IMR-90 (cell line): Measurements from ENCODE around the gene TGM4. TPM values are rescaled to one million over a fixed set of nuclear protein-coding genes. Genes with fewer than 3 reads are reported as not detected.

Experiments
- ATAC-seq: fragments of 200-7000 bp; cut with Tn5 transposase; 2 replicates; pipeline ENCODE4 v1.9.1; 2020; ENCODE audit warnings: low read depth, mild to moderate bottlenecking, moderate library complexity
- BruUV-seq: library from RNA; stranded (reverse); fragments of 400-500 nt; replicated peaks from 2 replicates; lab custom pipeline; 2021; lab: Mats Ljungman, UMichigan
- CTCF ChIA-PET: fragments of 300-600 bp; formaldehyde crosslinking; extraction: SDS; loops from one replicate; lab custom pipeline; 2021; ENCODE audit warnings: antibody characterized with exemption; lab: Yijun Ruan, JAX
- POLR2A ChIA-PET: fragments of 300-600 bp; sonication (Branson Sonifier 250); formaldehyde crosslinking; loops from one replicate; lab custom pipeline; 2022; ENCODE audit warnings: antibody characterized with exemption; ENCODE audit not compliant: unreplicated experiment; lab: Charles Lee
- DNase-seq: peaks from one replicate; pipeline ENCODE4 v3.0.0; 2013
- H2AFZ ChIP-seq: replicated peaks from 2 replicates; pipeline ENCODE3; 2013; ENCODE audit warnings: low read length, mild to moderate bottlenecking; ENCODE audit not compliant: poor library complexity
- H2AK5ac ChIP-seq: 2 replicates; pipeline ENCODE4 v1.6.1; 2013; ENCODE audit warnings: low read depth, low read length, inconsistent platforms
- H2AK9ac ChIP-seq: replicated peaks from 2 replicates; pipeline ENCODE3; 2013; ENCODE audit warnings: mild to moderate bottlenecking, low read depth, low read length, moderate library complexity; ENCODE audit not compliant: poor library complexity
- H2BK120ac ChIP-seq: 2 replicates; pipeline ENCODE4 v1.6.1; 2013; ENCODE audit warnings: low read depth, low read length, inconsistent platforms
- H2BK15ac ChIP-seq: 3 replicates; pipeline ENCODE4 v1.6.1; 2013; ENCODE audit warnings: low read depth, low read length, inconsistent platforms
- H2BK20ac ChIP-seq: 2 replicates; pipeline ENCODE4 v1.6.1; 2013; ENCODE audit warnings: low read depth, mild to moderate bottlenecking, inconsistent platforms, low read length, moderate library complexity
- H2BK5ac ChIP-seq: 2 replicates; pipeline ENCODE4 v1.6.1; 2013; ENCODE audit warnings: mild to moderate bottlenecking, low read depth, low read length, inconsistent platforms; ENCODE audit not compliant: poor library complexity, severe bottlenecking
- H3K14ac ChIP-seq: replicated peaks from 2 replicates; pipeline ENCODE4 v1.6.1; 2013; ENCODE audit warnings: low read depth, low read length, inconsistent platforms
- H3K18ac ChIP-seq: 2 replicates; pipeline ENCODE4 v1.6.1; 2013; ENCODE audit warnings: low read depth, low read length, control low read depth
- H3K23ac ChIP-seq: 2 replicates; pipeline ENCODE4 v1.6.1; 2013; ENCODE audit warnings: low read depth, low read length, inconsistent platforms
- H3K27ac ChIP-seq: 2 replicates; pipeline ENCODE4 v1.5.1; 2013; ENCODE audit warnings: mild to moderate bottlenecking, control low read depth, low read length; ENCODE audit not compliant: insufficient read depth
- H3K27me3 ChIP-seq: 2 replicates; pipeline ENCODE4 v1.6.1; 2013; ENCODE audit warnings: low read length; ENCODE audit not compliant: control insufficient read depth, insufficient read depth
- H3K36me3 ChIP-seq: 2 replicates; pipeline ENCODE4 v1.6.1; 2013; ENCODE audit warnings: low read length, mixed read lengths; ENCODE audit not compliant: control insufficient read depth, insufficient read depth
- H3K4ac ChIP-seq: 2 replicates; pipeline ENCODE4 v1.6.1; 2013; ENCODE audit warnings: low read depth, low read length, inconsistent platforms
- H3K4me1 ChIP-seq: 2 replicates; pipeline ENCODE4 v1.6.1; 2013; ENCODE audit warnings: low read length, mixed read lengths; ENCODE audit not compliant: control insufficient read depth, insufficient read depth
- H3K4me2 ChIP-seq: 2 replicates; pipeline ENCODE4 v1.6.1; 2013; ENCODE audit warnings: low read depth, mild to moderate bottlenecking, control low read depth, low read length, moderate library complexity
- H3K4me3 ChIP-seq: 2 replicates; pipeline ENCODE4 v1.5.1; 2013; ENCODE audit warnings: low read depth, mild to moderate bottlenecking, control low read depth, low read length, moderate library complexity; ENCODE audit not compliant: insufficient read depth
- H3K56ac ChIP-seq: 2 replicates; pipeline ENCODE4 v1.6.1; 2013; ENCODE audit warnings: low read length, inconsistent platforms; ENCODE audit not compliant: insufficient read depth; ENCODE audit errors: extremely low read depth
- H3K79me1 ChIP-seq, 2 experiments: 2 replicates each; pipeline ENCODE4 v1.6.1; 2013; ENCODE audit warnings: low read length in 2 of 2, inconsistent platforms in 1 of 2, low read depth in 1 of 2
- H3K9ac ChIP-seq: 2 replicates; pipeline ENCODE4 v1.6.1; 2013; ENCODE audit warnings: low read depth, low read length, control low read depth
- H3K9me1 ChIP-seq: 2 replicates; pipeline ENCODE4 v1.6.1; 2013; ENCODE audit warnings: low read length, inconsistent platforms; ENCODE audit not compliant: insufficient read depth
- H3K9me3 ChIP-seq: 2 replicates; pipeline ENCODE4 v1.6.1; 2013; ENCODE audit warnings: low read length; ENCODE audit not compliant: control insufficient read depth, insufficient read depth
- H4K20me1 ChIP-seq: 2 replicates; pipeline ENCODE4 v1.6.1; 2013; ENCODE audit warnings: low read length, inconsistent platforms; ENCODE audit not compliant: insufficient read depth
- H4K5ac ChIP-seq: 2 replicates; pipeline ENCODE4 v1.6.1; 2013; ENCODE audit warnings: mild to moderate bottlenecking, low read depth, low read length, control low read depth
- H4K8ac ChIP-seq, 2 experiments: 2 replicates each; pipeline ENCODE4 v1.6.1; 2013; ENCODE audit warnings: low read depth in 2 of 2, low read length in 2 of 2, control low read depth in 1 of 2, inconsistent platforms in 1 of 2
- H4K91ac ChIP-seq: 2 replicates; pipeline ENCODE4 v1.6.1; 2013; ENCODE audit warnings: low read depth, low read length, inconsistent platforms; ENCODE audit not compliant: insufficient read depth
- BHLHE40 ChIP-seq: fragments of 150-350 bp; IDR thresholded peaks from 2 replicates; pipeline ENCODE4 v1.6.1; 2016; ENCODE audit warnings: mild to moderate bottlenecking, low read depth, low read length
- CEBPB ChIP-seq: IDR thresholded peaks from 2 replicates; pipeline ENCODE4 v1.6.1; 2012; ENCODE audit warnings: low read depth, low read length, improper control_type of control experiment
- CHD1 ChIP-seq: IDR thresholded peaks from 2 replicates; pipeline ENCODE4 v1.6.1; 2012; ENCODE audit warnings: low read depth, low read length, improper control_type of control experiment
- MAFK ChIP-seq: IDR thresholded peaks from 2 replicates; pipeline ENCODE4 v1.6.1; 2012; ENCODE audit warnings: low read depth, low read length, improper control_type of control experiment
- MAZ ChIP-seq: IDR thresholded peaks from 2 replicates; pipeline ENCODE4 v1.6.1; 2012; ENCODE audit warnings: low read depth, mild to moderate bottlenecking, low read length, improper control_type of control experiment, moderate library complexity, borderline replicate concordance
- MXI1 ChIP-seq: IDR thresholded peaks from 2 replicates; pipeline ENCODE4 v1.6.1; 2012; ENCODE audit warnings: low read depth, mild to moderate bottlenecking, low read length, moderate library complexity, borderline replicate concordance
- POLR2A ChIP-seq: IDR thresholded peaks from 2 replicates; pipeline ENCODE4 v1.6.1; 2012; ENCODE audit warnings: mild to moderate bottlenecking, low read depth, low read length
- RCOR1 ChIP-seq: IDR thresholded peaks from 2 replicates; pipeline ENCODE4 v1.6.1; 2012; ENCODE audit warnings: mild to moderate bottlenecking, low read length, improper control_type of control experiment; ENCODE audit not compliant: insufficient replicate concordance
- RFX5 ChIP-seq: IDR thresholded peaks from 2 replicates; pipeline ENCODE4 v1.8.0; 2012; ENCODE audit warnings: low read depth, mild to moderate bottlenecking, low read length, moderate library complexity
- USF2 ChIP-seq: fragments of 150-350 bp; IDR thresholded peaks from 2 replicates; pipeline ENCODE4 v1.6.1; 2017; ENCODE audit warnings: mild to moderate bottlenecking, antibody characterized with exemption, low read length, low read depth
- WGBS, 2 experiments: methylation state at CpG; one replicate each; pipeline versions ENCODE4 v1.1.5 to v1.1.7; 2013; ENCODE audit warnings: missing lambda C conversion rate in 2 of 2; ENCODE audit not compliant: insufficient read length in 1 of 2; ENCODE audit errors: extremely low coverage in 2 of 2; 5-methylcytosine and 5-hydroxymethylcytosine counted together
- dilution Hi-C: fragments of 300-500 bp; cut with HindIII; formaldehyde crosslinking; loops from one replicate; pipeline ENCODE4 v1.14.3; 2018; ENCODE audit warnings: low sequenced_read_pairs; ENCODE audit not compliant: unreplicated experiment
- in situ Hi-C: fragments of 300-500 bp; cut with MboI; formaldehyde crosslinking; loops from 3 replicates; pipeline ENCODE4 v1.14.3; 2019; ENCODE audit warnings: low sequenced_read_pairs, inconsistent platforms, mixed read lengths
- intact Hi-C: fragments of 100-400 bp; cut with micrococcal nuclease; formaldehyde crosslinking; loops from 2 replicates; pipeline ENCODE4 v1.10.0; 2022
- polyA plus RNA-seq, 3 experiments: library from polyadenylated mRNA; depleted of rRNA; stranded (reverse); fragments of >200 nt; gene quantifications; 2 replicates each; pipeline ENCODE4 v1.2.3, GENCODE V29; 2012; ENCODE audit warnings: low replicate concordance in 1 of 3
- total RNA-seq: library from RNA; depleted of rRNA; stranded (reverse); fragments of >200 nt; gene quantifications from 2 replicates; pipeline ENCODE4 v1.2.3, GENCODE V29; 2012

The TGM4 gene
- total and polyA plus RNA-seq, 2 of the 4 experiments (the other 2 are of a cell fraction) = under 0.01 to 0.10 TPM

GRCh38 chr3:44926921-44927320, 52.5 kb downstream of the TGM4 start:
- POLR2A ChIA-PET = no interaction called here
- no peak overlapping the region for H3K14ac ChIP-seq

More at GRCh38 chr3:44926921-44927320, 52.5 kb downstream of the TGM4 start:
- Histone ChIP-seq H2AK9ac (no peak overlapping the region), H4K91ac (no peak overlapping the region), H2BK120ac (no peak overlapping the region), H4K20me1 (no peaks in the 10 kb centered on the region), H3K4me3 (no peak overlapping the region), H3K36me3 (peaks cover 45% of the 10 kb centered on the region), H3K4me2 (no peak overlapping the region), H2AK5ac (no peak overlapping the region), H3K79me1 (no peaks in the 10 kb centered on the region), H3K27me3 (no peaks in the 10 kb centered on the region), H2AFZ (no peak overlapping the region), H3K27ac (no peak overlapping the region), H3K9me1 (peaks cover 4% of the 10 kb centered on the region; the same call in 1 of the 2 replicates), H2BK15ac (no peak overlapping the region), H2BK20ac (no peak overlapping the region), H3K56ac (no peak overlapping the region), H3K9me3 (no peaks in the 10 kb centered on the region), H3K9ac (no peak overlapping the region), H3K4me1 (peaks cover 2% of the 10 kb centered on the region; the same call in 1 of the 2 replicates), H4K5ac (no peak overlapping the region), H2BK5ac (no peak overlapping the region), H3K18ac (no peak overlapping the region), H4K8ac (no peak overlapping the region), H3K4ac (no peak overlapping the region), H3K23ac (no peak overlapping the region)
- in situ Hi-C loops (no loop called here), intact Hi-C loops (no loop called here), dilution Hi-C loops (no loop called here)
- DNase-seq (no peak), ATAC-seq (no peak)
- BruUV-seq = no TSS peak
- 90% methylated on average over 7 of the region's 7 CpGs; no CpG with 5 or more reads in 1 of the 2 experiments for WGBS, 2 experiments
- TF ChIP-seq MXI1 (no peak), USF2 (no peak), MAZ (no peak), RFX5 (no peak), MAFK (no peak), RCOR1 (no peak), CHD1 (no peak), CEBPB (no peak), BHLHE40 (no peak), POLR2A (no peak)
- CTCF ChIA-PET = no interaction called here
